Esophagus muscularis mucosa (tissue), 4 donors: ENCODE measurements around the gene SLC24A3. TPM values are rescaled to one million over a fixed set of nuclear protein-coding genes. Genes with fewer than 3 reads are reported as not detected.

Experiments used
- DNase-seq: peaks from one replicate; pipeline ENCODE4 v3.0.0-alpha.2; 2017; ENCODE audit errors: extremely low spot score
- H3K27ac ChIP-seq, 4 donors: fragments of 200-600 bp; sonication (generic); replicated peaks in 1 of 4; 1 replicate in 3 of 4; 2 replicates in 1 of 4; pipeline ENCODE4 v1.5.1; 2016 to 2019; ENCODE audit warnings: mild to moderate bottlenecking in 1 of 4
- H3K27me3 ChIP-seq, 4 donors: fragments of 200-600 bp; sonication (generic); one replicate each; pipeline versions ENCODE4 v1.5.1 to v1.6.0; 2016 to 2019
- H3K36me3 ChIP-seq, 4 donors: fragments of 200-600 bp; sonication (generic); one replicate each; pipeline ENCODE4 v1.5.1; 2016 to 2019
- H3K4me1 ChIP-seq, 4 donors: fragments of 200-600 bp; sonication (generic); one replicate each; pipeline ENCODE4 v1.5.1; 2016 to 2019
- H3K4me3 ChIP-seq, 4 donors: fragments of 200-600 bp; sonication (generic); 1 replicate in 2 of 4; 2 replicates in 2 of 4; pipeline ENCODE4 v1.5.1; 2016 to 2019; ENCODE audit warnings: mild to moderate bottlenecking in 4 of 4, moderate library complexity in 1 of 4
- H3K9me3 ChIP-seq, 4 donors: fragments of 200-600 bp; sonication (generic); 1 replicate in 3 of 4; 2 replicates in 1 of 4; pipeline ENCODE4 v1.5.1; 2016 to 2019
- EP300 ChIP-seq: sonication (generic); formaldehyde crosslinking; IDR thresholded peaks from one replicate; pipeline ENCODE4 v1.6.1; 2017; ENCODE audit warnings: antibody characterized with exemption
- POLR2A ChIP-seq: fragments of 450-650 bp; IDR thresholded peaks from one replicate; pipeline ENCODE4 v1.6.1; 2017; ENCODE audit warnings: antibody characterized with exemption, moderate library complexity, mild to moderate bottlenecking, low read depth
- POLR2AphosphoS5 ChIP-seq, 2 donors: sonication (generic); formaldehyde crosslinking; IDR thresholded peaks; one replicate each; pipeline ENCODE4 v1.6.1; 2017; ENCODE audit warnings: antibody characterized with exemption in 2 of 2
- WGBS: methylation state at CpG from one replicate; pipeline ENCODE4 v1.1.5; 2018; 5-methylcytosine and 5-hydroxymethylcytosine counted together
- intact Hi-C: fragments of 100-400 bp; cut with DNase I; formaldehyde crosslinking; loops from one replicate; pipeline ENCODE4 v1.15.1; 2023
- total RNA-seq, 4 donors: library from RNA; depleted of rRNA; stranded (reverse); fragments of >200 nt; gene quantifications; one replicate each; pipeline versions ENCODE4 v1.1.0 to v1.2.1, GENCODE V29; 2016
- TF ChIP-seq, protein P1 (sequence below), 3 experiments: fragments of 200-600 bp in 2 of 3; fragments of 450-650 bp in 1 of 3; sonication (generic) in 2 of 3; IDR thresholded peaks; one replicate each; pipeline ENCODE4 v1.5.1; 2017 to 2019; ENCODE audit warnings: antibody characterized with exemption in 3 of 3, mild to moderate bottlenecking in 2 of 3, moderate library complexity in 1 of 3

Gene SLC24A3
- total RNA-seq, 4 donors from 2014 or later: 4.6 to 11.5 (median 6.6) TPM

DNA sequence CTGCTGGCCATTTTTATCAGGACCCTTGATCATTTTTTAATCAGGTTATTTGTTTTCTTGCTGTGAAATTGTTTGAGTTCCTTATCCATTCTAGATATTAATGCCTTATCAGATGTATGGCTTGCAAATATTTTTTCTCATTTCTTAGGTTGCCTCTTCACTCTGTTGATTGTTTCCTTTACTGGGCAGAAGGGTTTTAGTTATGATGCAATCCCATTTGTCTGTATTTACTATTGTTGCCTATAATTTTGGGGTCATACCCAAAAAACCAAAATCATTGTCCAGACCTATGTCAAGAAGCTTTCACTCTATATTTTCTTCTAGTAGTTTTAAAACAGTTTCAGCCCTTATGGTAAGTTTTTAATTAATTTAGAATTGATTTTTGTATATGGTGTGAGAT, 172.5 kb downstream of the SLC24A3 start:
- Histone ChIP-seq H3K4me1 (no peaks in the 10 kb centered on the region), H3K27ac (no peak overlapping the region), H3K4me3 (no peak overlapping the region), H3K27me3 (no peaks in the 10 kb centered on the region), H3K9me3 (peaks cover 0 to 9% (median 0%) of the 10 kb centered on the region in 4 donors), H3K36me3 (no peaks in the 10 kb centered on the region)
- intact Hi-C loops: no loop called here
- TF ChIP-seq POLR2A (no peak), EP300 (no peak), POLR2AphosphoS5 (IDR thresholded peaks at IDR 0.05) (no peak)
- TF ChIP-seq, protein P1, sequence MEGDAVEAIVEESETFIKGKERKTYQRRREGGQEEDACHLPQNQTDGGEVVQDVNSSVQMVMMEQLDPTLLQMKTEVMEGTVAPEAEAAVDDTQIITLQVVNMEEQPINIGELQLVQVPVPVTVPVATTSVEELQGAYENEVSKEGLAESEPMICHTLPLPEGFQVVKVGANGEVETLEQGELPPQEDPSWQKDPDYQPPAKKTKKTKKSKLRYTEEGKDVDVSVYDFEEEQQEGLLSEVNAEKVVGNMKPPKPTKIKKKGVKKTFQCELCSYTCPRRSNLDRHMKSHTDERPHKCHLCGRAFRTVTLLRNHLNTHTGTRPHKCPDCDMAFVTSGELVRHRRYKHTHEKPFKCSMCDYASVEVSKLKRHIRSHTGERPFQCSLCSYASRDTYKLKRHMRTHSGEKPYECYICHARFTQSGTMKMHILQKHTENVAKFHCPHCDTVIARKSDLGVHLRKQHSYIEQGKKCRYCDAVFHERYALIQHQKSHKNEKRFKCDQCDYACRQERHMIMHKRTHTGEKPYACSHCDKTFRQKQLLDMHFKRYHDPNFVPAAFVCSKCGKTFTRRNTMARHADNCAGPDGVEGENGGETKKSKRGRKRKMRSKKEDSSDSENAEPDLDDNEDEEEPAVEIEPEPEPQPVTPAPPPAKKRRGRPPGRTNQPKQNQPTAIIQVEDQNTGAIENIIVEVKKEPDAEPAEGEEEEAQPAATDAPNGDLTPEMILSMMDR (IDR thresholded peaks at IDR 0.05): no peak
- DNase-seq: no peak

DNA sequence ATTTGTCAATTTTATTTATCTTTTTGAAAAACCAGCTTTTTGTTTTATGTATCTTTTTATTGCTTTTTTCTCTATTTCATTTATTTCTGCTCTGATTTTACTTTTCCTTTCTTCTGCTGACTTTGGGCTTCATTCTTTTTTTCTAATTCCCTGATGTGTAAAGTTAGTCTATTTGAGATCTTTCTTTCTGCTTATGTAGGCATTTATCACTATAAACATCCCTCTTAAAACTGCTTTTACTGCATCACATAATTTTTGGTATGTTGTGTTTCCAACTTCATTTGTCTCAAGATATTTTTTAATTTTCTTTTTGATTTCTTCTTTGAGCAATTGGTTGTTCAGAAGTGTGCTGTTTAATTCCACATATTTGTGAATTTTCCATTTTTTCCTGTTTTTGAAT, 174.8 kb downstream of the SLC24A3 start:
- Histone ChIP-seq H3K4me1 (no peaks in the 10 kb centered on the region), H3K36me3 (no peaks in the 10 kb centered on the region), H3K27me3 (no peaks in the 10 kb centered on the region), H3K9me3 (peaks cover 0 to 13% (median 0%) of the 10 kb centered on the region in 4 donors), H3K4me3 (no peak overlapping the region), H3K27ac (no peak overlapping the region)
- DNase-seq: no peak
- intact Hi-C loops: no loop called here
- TF ChIP-seq POLR2A: no peak
- no peak for TF ChIP-seq POLR2AphosphoS5 (IDR thresholded peaks at IDR 0.05)
- TF ChIP-seq EP300: no peak
- TF ChIP-seq, protein P1 (IDR thresholded peaks at IDR 0.05): no peak

DNA sequence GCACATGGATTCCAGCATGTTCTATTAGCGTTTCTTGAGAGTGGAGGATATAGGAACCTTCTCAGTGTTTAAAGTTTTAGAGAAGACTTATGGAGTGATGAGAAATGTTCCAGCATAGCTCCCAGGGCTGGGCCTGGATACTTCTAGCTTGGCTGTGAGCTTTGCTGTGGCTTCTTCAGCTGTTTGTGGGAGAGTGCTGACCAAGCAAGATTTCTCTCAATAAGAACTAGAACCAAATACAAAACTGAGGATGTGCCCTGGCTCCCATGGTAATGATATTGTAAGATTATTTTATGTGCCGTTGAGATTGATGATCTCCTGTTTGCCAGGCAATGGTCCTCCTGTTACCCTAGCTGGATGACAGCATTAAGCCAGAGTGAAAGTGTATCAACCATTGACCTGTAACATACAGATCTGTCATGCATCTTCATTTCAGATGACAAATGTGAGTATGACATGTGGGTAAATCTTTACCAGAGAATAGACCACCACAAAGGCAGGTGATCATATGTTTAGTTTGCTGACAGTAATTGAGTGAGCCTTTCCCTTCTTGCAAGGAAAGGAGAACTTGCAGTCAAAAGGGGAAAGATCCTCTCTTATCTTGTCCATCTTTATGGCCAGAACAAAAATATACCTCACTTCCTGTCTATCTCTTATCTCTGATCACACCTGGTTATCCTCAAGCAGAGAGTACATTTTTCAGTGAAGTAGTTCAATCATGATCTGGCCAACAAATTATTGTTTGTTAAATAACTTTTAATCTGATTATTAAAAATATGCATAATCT, 180.1 kb downstream of the SLC24A3 start:
- Histone ChIP-seq H3K9me3 (peaks cover 0 to 13% (median 0%) of the 10 kb centered on the region in 4 donors), H3K4me1 (no peaks in the 10 kb centered on the region), H3K36me3 (no peaks in the 10 kb centered on the region), H3K27me3 (no peaks in the 10 kb centered on the region), H3K4me3 (no peak overlapping the region), H3K27ac (no peak overlapping the region)
- TF ChIP-seq EP300 (no peak), POLR2A (no peak), POLR2AphosphoS5 (IDR thresholded peaks at IDR 0.05) (no peak)
- TF ChIP-seq, protein P1 (IDR thresholded peaks at IDR 0.05): no peak
- intact Hi-C loops: no loop called here
- no peak for DNase-seq
- WGBS: 100% methylated on average over 2 of the region's 2 CpGs

DNA sequence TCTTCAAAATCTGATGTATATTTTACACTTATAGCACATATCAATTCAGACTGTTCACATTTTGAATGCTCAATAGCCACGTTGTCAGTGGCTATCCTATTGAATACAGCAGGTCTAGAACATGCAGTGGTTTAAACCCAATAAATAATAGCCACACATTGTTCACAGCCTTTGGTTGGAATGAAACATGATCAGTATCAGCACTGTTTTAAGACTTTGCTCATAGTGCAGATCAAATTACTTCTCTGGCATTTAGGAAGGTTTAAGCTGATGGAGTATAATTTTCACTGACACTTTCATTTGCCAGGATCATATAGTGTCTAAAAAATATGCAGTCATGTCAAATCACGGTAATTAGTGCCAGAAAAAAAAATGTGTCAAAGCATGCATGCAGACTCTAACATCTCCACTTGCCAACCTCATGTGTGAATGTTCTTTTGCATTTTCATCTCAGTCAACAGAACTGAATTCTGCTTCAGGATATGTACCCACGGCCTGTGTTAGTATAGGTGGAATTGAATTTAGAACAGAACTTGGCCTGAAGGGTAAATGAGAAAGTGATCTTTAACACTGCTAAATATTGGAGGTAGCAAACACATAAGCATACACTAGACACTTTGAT, 184.1 kb downstream of the SLC24A3 start:
- no peaks in the 10 kb centered on the region for H3K27me3 ChIP-seq
- no peaks in the 10 kb centered on the region for H3K36me3 ChIP-seq
- H3K4me3 ChIP-seq: no peak overlapping the region
- intact Hi-C loops: no loop called here
- peaks cover 0 to 9% (median 2%) of the 10 kb centered on the region in 4 donors for H3K9me3 ChIP-seq
- no peak for DNase-seq
- no peak overlapping the region for H3K27ac ChIP-seq
- no peaks in the 10 kb centered on the region for H3K4me1 ChIP-seq
- WGBS: 62% methylated on average over 3 of the region's 3 CpGs
- TF ChIP-seq POLR2A (no peak), EP300 (no peak), POLR2AphosphoS5 (IDR thresholded peaks at IDR 0.05) (no peak)
- TF ChIP-seq, protein P1 (IDR thresholded peaks at IDR 0.05): no peak
